H1 (cell line): Measurements from ENCODE around the gene TMEM9B. TPM values are rescaled to one million over a fixed set of nuclear protein-coding genes. Genes with fewer than 3 reads are reported as not detected.

ENCODE experiments used
- ASH2L ChIP-seq: fragments of 200-600, 300-600 bp; sonication (generic); IDR thresholded peaks from one replicate; pipeline ENCODE4 v1.7.1; 2017; ENCODE audit warnings: low read length
- ATF3 ChIP-seq: IDR thresholded peaks from 2 replicates; pipeline ENCODE4 v1.6.1; 2011; ENCODE audit warnings: low read depth, mild to moderate bottlenecking, low read length; ENCODE audit not compliant: insufficient read depth
- BACH1 ChIP-seq: IDR thresholded peaks from 2 replicates; pipeline ENCODE4 v1.6.1; 2012; ENCODE audit warnings: low read length, improper control_type of control experiment
- BCL11A ChIP-seq, 2 experiments: IDR thresholded peaks; one replicate each; pipeline ENCODE4 v1.6.1; 2011; ENCODE audit warnings: low read depth in 2 of 2, low read length in 2 of 2, mild to moderate bottlenecking in 2 of 2
- CEBPB ChIP-seq: IDR thresholded peaks from 2 replicates; pipeline ENCODE4 v1.6.1; 2012; ENCODE audit warnings: low read depth, low read length
- CHD1 ChIP-seq: IDR thresholded peaks from 2 replicates; pipeline ENCODE4 v1.6.1; 2012; ENCODE audit warnings: low read depth, low read length, improper control_type of control experiment
- CHD7 ChIP-seq: fragments of 300-600 bp; sonication (generic); IDR thresholded peaks from 2 replicates; pipeline ENCODE4 v1.7.1; 2012; ENCODE audit warnings: low read length, moderate library complexity, mild to moderate bottlenecking, inconsistent platforms; ENCODE audit not compliant: insufficient replicate concordance
- FOSL1 ChIP-seq: IDR thresholded peaks from 2 replicates; pipeline ENCODE4 v1.6.1; 2011; ENCODE audit warnings: mild to moderate bottlenecking, low read depth, low read length, moderate library complexity; ENCODE audit not compliant: insufficient read depth
- JUND ChIP-seq: IDR thresholded peaks from 2 replicates; pipeline ENCODE4 v1.6.1; 2011; ENCODE audit warnings: mild to moderate bottlenecking, improper control_type of control experiment, low read length
- KDM5A ChIP-seq: fragments of 200-600 bp; IDR thresholded peaks from 2 replicates; pipeline ENCODE4 v1.7.1; 2012; ENCODE audit warnings: mild to moderate bottlenecking, low read length, inconsistent platforms, mixed read lengths
- POLR2AphosphoS5 ChIP-seq: IDR thresholded peaks from 2 replicates; pipeline ENCODE4 v1.6.1; 2011; ENCODE audit warnings: low read depth, low read length
- SIX5 ChIP-seq: IDR thresholded peaks from 2 replicates; pipeline ENCODE4 v1.6.1; 2011; ENCODE audit warnings: mild to moderate bottlenecking, low read depth, low read length
- polyA plus RNA-seq, 7 experiments: library from polyadenylated mRNA; depleted of rRNA in 3 of 7; stranded (reverse) in 5 of 7; unstranded in 2 of 7; fragments of >200 nt in 5 of 7; fragments of 200-250 nt in 2 of 7; gene quantifications; 1 replicate in 5 of 7; 2 replicates in 1 of 7; 4 replicates in 1 of 7; pipeline versions ENCODE4 v1.2.1 to v1.2.3, GENCODE V29; 2011 to 2013; ENCODE audit warnings: missing spikeins in 2 of 7, mixed read lengths in 2 of 7
- total RNA-seq: library from RNA; stranded (reverse); fragmentation: NEBNext Ultra II Directional; extraction: Animal tissue kit (Norgen Biotek cat#: 25700); gene quantifications from 2 replicates; pipeline ENCODE4 v1.2.1, GENCODE V29; 2021

TMEM9B gene
- total and polyA plus RNA-seq, 2 of the 8 experiments (the other 6 are each of a cell fraction or from before 2014, with no cell fraction given) = 8.3 to 9.4 TPM

- no peak for TF ChIP-seq BCL11A (IDR thresholded peaks at IDR 0.05; ENCODE audit: low read depth in 2 of 2, low read length in 2 of 2)
- no peak for TF ChIP-seq SIX5
- TF ChIP-seq CHD1 = no peak
- TF ChIP-seq ATF3 = no peak
- TF ChIP-seq ASH2L = peak; percentile 61
- no peak for TF ChIP-seq CHD7
- TF ChIP-seq KDM5A = no peak
- TF ChIP-seq FOSL1 = no peak
- TF ChIP-seq JUND = no peak
- peak; percentile 47; the same call in 1 of the 2 replicates for TF ChIP-seq BACH1
- no peak for TF ChIP-seq POLR2AphosphoS5
- no peak for TF ChIP-seq CEBPB
These were observed 39.4 kb upstream of the TMEM9B start, which contains the start of gene NRIP3 (continued) for GRCh38 chr11:9003573-9004182.
